Measurements from ENCODE around the gene SMC6. TPM values are rescaled to one million over a fixed set of nuclear protein-coding genes. Genes with fewer than 3 reads are reported as not detected.

The SMC6 gene
- polyA plus RNA-seq, 1 donor (not counting 4 experiments of a cell fraction or from before 2014, with no cell fraction given) = 24.4 TPM

DNA sequence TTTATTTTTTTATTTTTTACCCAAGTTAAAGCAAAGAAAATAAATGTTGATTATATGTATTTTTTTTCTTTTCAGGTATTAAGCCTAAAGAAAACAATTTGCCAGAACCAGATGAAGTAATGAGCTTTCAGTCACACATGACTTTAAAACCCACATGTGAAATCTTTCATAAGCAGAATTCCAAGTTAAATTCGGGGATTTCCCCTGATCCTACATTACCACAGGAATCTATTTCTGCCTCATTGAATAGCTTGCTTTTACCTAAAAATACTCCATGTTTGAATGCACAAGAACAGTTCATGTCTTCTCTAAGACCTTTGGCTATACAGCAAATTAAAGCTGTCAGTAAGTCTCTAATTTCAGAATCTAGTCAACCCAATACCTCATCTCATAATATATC is 26.9 kb upstream of the SMC6 start:
- Histone ChIP-seq H3K4me3 (ENCODE audit: control insufficient read depth in 2 of 3, extremely low read depth in 1 of 3, insufficient read depth in 2 of 3, low read depth in 1 of 3, low read length in 3 of 3) (no peak overlapping the region), H4K20me1 (ENCODE audit: control insufficient read depth, extremely low read depth, insufficient read depth, low read length) (no peaks in the 10 kb centered on the region), H3K36me3 (ENCODE audit: control insufficient read depth in 2 of 2, extremely low read depth in 1 of 2, insufficient read depth in 2 of 2, low read length in 2 of 2) (peaks cover 0 to 3% of the 10 kb centered on the region in 2 experiments), H3K79me2 (ENCODE audit: control insufficient read depth, insufficient read depth, low read length) (no peaks in the 10 kb centered on the region), H3K9me1 (ENCODE audit: control insufficient read depth, extremely low read depth, insufficient read depth, low read length) (no peaks in the 10 kb centered on the region), H3K4me1 (ENCODE audit: control insufficient read depth, extremely low read depth, insufficient read depth, low read length) (no peaks in the 10 kb centered on the region), H3K27me3 (ENCODE audit: control insufficient read depth, extremely low read depth, insufficient read depth, low read length) (no peaks in the 10 kb centered on the region), H3K27ac (ENCODE audit: control insufficient read depth, insufficient read depth, low read length) (no peak overlapping the region), H3K4me2 (ENCODE audit: control insufficient read depth, extremely low read depth, insufficient read depth, low read depth, low read length) (no peak overlapping the region), H2AFZ (ENCODE audit: control insufficient read depth, low read length) (no peak overlapping the region), H3K9ac (ENCODE audit: control insufficient read depth, extremely low read depth, insufficient read depth, low read length) (no peak overlapping the region), H3K9me3 (ENCODE audit: control insufficient read depth, low read depth, low read length) (no peaks in the 10 kb centered on the region)
- TF ChIP-seq, protein P1, sequence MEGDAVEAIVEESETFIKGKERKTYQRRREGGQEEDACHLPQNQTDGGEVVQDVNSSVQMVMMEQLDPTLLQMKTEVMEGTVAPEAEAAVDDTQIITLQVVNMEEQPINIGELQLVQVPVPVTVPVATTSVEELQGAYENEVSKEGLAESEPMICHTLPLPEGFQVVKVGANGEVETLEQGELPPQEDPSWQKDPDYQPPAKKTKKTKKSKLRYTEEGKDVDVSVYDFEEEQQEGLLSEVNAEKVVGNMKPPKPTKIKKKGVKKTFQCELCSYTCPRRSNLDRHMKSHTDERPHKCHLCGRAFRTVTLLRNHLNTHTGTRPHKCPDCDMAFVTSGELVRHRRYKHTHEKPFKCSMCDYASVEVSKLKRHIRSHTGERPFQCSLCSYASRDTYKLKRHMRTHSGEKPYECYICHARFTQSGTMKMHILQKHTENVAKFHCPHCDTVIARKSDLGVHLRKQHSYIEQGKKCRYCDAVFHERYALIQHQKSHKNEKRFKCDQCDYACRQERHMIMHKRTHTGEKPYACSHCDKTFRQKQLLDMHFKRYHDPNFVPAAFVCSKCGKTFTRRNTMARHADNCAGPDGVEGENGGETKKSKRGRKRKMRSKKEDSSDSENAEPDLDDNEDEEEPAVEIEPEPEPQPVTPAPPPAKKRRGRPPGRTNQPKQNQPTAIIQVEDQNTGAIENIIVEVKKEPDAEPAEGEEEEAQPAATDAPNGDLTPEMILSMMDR (optimal IDR thresholded peaks at IDR 0.05 in 1 of 3, IDR thresholded peaks at IDR 0.05 in 1 of 3, conservative IDR thresholded peaks at IDR 0.05 in 1 of 3; ENCODE audit: extremely low read depth in 1 of 3, insufficient read depth in 2 of 3, low read length in 3 of 3) = no peak
- TF ChIP-seq EZH2 (IDR thresholded peaks at IDR 0.05; ENCODE audit: low read length) = no peak
- no peak for DNase-seq (ENCODE audit: low read depth, low spot score)
- dilution Hi-C loops (cut with MboI; ENCODE audit: extremely low pct_ligation_motif_present, low sequenced_read_pairs) = no loop called here
- no peak for FAIRE-seq

DNA sequence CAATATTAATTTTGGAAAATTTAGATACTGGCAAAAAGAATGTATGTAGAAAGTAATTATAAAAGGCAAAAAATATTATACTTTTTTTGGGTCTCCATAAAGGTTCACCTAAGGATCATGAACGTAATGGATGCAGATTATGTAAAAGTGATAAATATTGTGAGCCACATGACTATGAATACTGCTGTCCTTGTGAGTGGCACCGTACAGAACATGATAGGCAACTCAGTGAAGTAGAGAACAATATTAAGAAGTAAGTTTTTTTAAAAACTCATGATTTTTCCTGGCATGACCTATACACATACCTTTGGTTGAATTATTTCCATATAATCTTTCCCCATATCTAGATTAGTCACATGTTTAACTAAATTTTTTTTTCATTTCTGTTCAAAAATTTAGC is 18.9 kb upstream of the SMC6 start:
- H3K9me3 ChIP-seq (ENCODE audit: control insufficient read depth, low read depth, low read length) = no peaks in the 10 kb centered on the region
- no peak overlapping the region for H3K4me2 ChIP-seq (ENCODE audit: control insufficient read depth, extremely low read depth, insufficient read depth, low read depth, low read length)
- no peak for FAIRE-seq
- H3K27me3 ChIP-seq (ENCODE audit: control insufficient read depth, extremely low read depth, insufficient read depth, low read length) = no peaks in the 10 kb centered on the region
- H3K4me1 ChIP-seq (ENCODE audit: control insufficient read depth, extremely low read depth, insufficient read depth, low read length) = no peaks in the 10 kb centered on the region
- peaks cover 0 to 25% of the 10 kb centered on the region in 2 experiments for H3K36me3 ChIP-seq (ENCODE audit: control insufficient read depth in 2 of 2, extremely low read depth in 1 of 2, insufficient read depth in 2 of 2, low read length in 2 of 2)
- DNase-seq (ENCODE audit: low read depth, low spot score) = no peak
- H3K9ac ChIP-seq (ENCODE audit: control insufficient read depth, extremely low read depth, insufficient read depth, low read length) = no peak overlapping the region
- no peaks in the 10 kb centered on the region for H3K79me2 ChIP-seq (ENCODE audit: control insufficient read depth, insufficient read depth, low read length)
- H3K27ac ChIP-seq (ENCODE audit: control insufficient read depth, insufficient read depth, low read length) = no peak overlapping the region
- dilution Hi-C loops (cut with MboI; ENCODE audit: extremely low pct_ligation_motif_present, low sequenced_read_pairs) = no loop called here
- H2AFZ ChIP-seq (ENCODE audit: control insufficient read depth, low read length) = no peak overlapping the region
- H3K9me1 ChIP-seq (ENCODE audit: control insufficient read depth, extremely low read depth, insufficient read depth, low read length) = no peaks in the 10 kb centered on the region
- TF ChIP-seq EZH2 (IDR thresholded peaks at IDR 0.05; ENCODE audit: low read length) = no peak
- TF ChIP-seq, protein P1 (optimal IDR thresholded peaks at IDR 0.05 in 1 of 3, IDR thresholded peaks at IDR 0.05 in 1 of 3, conservative IDR thresholded peaks at IDR 0.05 in 1 of 3; ENCODE audit: extremely low read depth in 1 of 3, insufficient read depth in 2 of 3, low read length in 3 of 3) = no peak
- H4K20me1 ChIP-seq (ENCODE audit: control insufficient read depth, extremely low read depth, insufficient read depth, low read length) = no peaks in the 10 kb centered on the region
- no peak overlapping the region for H3K4me3 ChIP-seq (ENCODE audit: control insufficient read depth in 2 of 3, extremely low read depth in 1 of 3, insufficient read depth in 2 of 3, low read depth in 1 of 3, low read length in 3 of 3)
